B cell (primary cell): Measurements from ENCODE around the gene MGAT4C. TPM values are rescaled to one million over a fixed set of nuclear protein-coding genes. Genes with fewer than 3 reads are reported as not detected.

Experiments used
- ATAC-seq: fragments of 200-7000 bp; cut with Tn5 transposase; one replicate; pipeline ENCODE4 v1.10.0; 2021; ENCODE audit warnings: low read depth, mild to moderate bottlenecking, moderate number of reproducible peaks, moderate library complexity
- CTCF ChIA-PET: fragments of 350-600 bp; sonication (Branson Sonifier 250); formaldehyde crosslinking; loops from one replicate; lab custom pipeline; 2021; ENCODE audit warnings: antibody characterized with exemption, inconsistent platforms; lab: Charles Lee
- POLR2A ChIA-PET: fragments of 350-600 bp; sonication (Branson Sonifier 250); formaldehyde crosslinking; loops from one replicate; lab custom pipeline; 2021; ENCODE audit warnings: antibody characterized with exemption; lab: Charles Lee
- DNase-seq: peaks from one replicate; pipeline ENCODE4 v3.0.0; 2013
- H2AFZ ChIP-seq: 2 replicates; pipeline ENCODE4 v1.6.1; 2012; ENCODE audit warnings: mild to moderate bottlenecking, low read depth, low read length; ENCODE audit not compliant: insufficient read depth, poor library complexity, severe bottlenecking
- H3K27ac ChIP-seq, 2 donors: 1 replicate in 1 of 2; 2 replicates in 1 of 2; pipeline ENCODE4 v1.5.1; 2012 to 2013; ENCODE audit warnings: low read length in 2 of 2, mild to moderate bottlenecking in 2 of 2, moderate library complexity in 1 of 2
- H3K27me3 ChIP-seq, 4 experiments: fragments of 200-600 bp in 1 of 4; sonication (generic) in 1 of 4; replicated peaks in 1 of 4; 1 replicate in 2 of 4; 2 replicates in 2 of 4; pipeline versions ENCODE4 v1.6.1 to v1.7.0; 2013 to 2016; ENCODE audit warnings: low read length in 3 of 4, mild to moderate bottlenecking in 2 of 4, mixed read lengths in 1 of 4, moderate library complexity in 1 of 4; ENCODE audit not compliant: insufficient read depth in 4 of 4, control insufficient read depth in 3 of 4; ENCODE audit errors: control extremely low read depth in 1 of 4
- H3K36me3 ChIP-seq, 2 experiments: replicated peaks in 1 of 2; 1 replicate in 1 of 2; 2 replicates in 1 of 2; pipeline versions ENCODE4 v1.6.1 to v1.7.1; 2013; ENCODE audit warnings: low read length in 1 of 2; ENCODE audit not compliant: insufficient read depth in 2 of 2, control insufficient read depth in 1 of 2; ENCODE audit errors: control extremely low read depth in 1 of 2, extremely low read depth in 1 of 2
- H3K4me1 ChIP-seq, 2 donors: fragments of 200-600 bp in 1 of 2; sonication (generic) in 1 of 2; 1 replicate in 1 of 2; 2 replicates in 1 of 2; pipeline versions ENCODE4 v1.5.1 to v1.6.1; 2013 to 2017; ENCODE audit warnings: low read length in 2 of 2; ENCODE audit not compliant: control insufficient read depth in 2 of 2, insufficient read depth in 2 of 2
- H3K4me2 ChIP-seq: replicated peaks from 2 replicates; pipeline ENCODE3; 2012; ENCODE audit warnings: mild to moderate bottlenecking, low read depth, low read length; ENCODE audit not compliant: poor library complexity, severe bottlenecking
- H3K4me3 ChIP-seq, 5 experiments: fragments of 200-600 bp in 1 of 5; sonication (generic) in 1 of 5; 1 replicate in 3 of 5; 2 replicates in 2 of 5; pipeline versions ENCODE4 v1.5.1 to v1.7.0; 2011 to 2016; ENCODE audit warnings: low read length in 4 of 5, mild to moderate bottlenecking in 4 of 5, low read depth in 2 of 5, control low read depth in 1 of 5, moderate library complexity in 1 of 5; ENCODE audit not compliant: insufficient read depth in 1 of 5; ENCODE audit errors: control extremely low read depth in 1 of 5, extremely low read depth in 1 of 5
- H3K79me2 ChIP-seq: fragments of 200-600 bp; sonication (generic); one replicate; pipeline ENCODE4 v1.6.0; 2016; ENCODE audit warnings: low read length; ENCODE audit not compliant: control insufficient read depth, insufficient read depth
- H3K9ac ChIP-seq: fragments of 200-600 bp; sonication (generic); 2 replicates; pipeline ENCODE4 v1.6.1; 2017; ENCODE audit warnings: mild to moderate bottlenecking, low read length, moderate library complexity
- H3K9me3 ChIP-seq, 3 donors: one replicate each; pipeline versions ENCODE4 v1.6.1 to v1.7.1; 2013; ENCODE audit warnings: low read length in 2 of 3; ENCODE audit not compliant: control insufficient read depth in 2 of 3, insufficient read depth in 1 of 3; ENCODE audit errors: control extremely low read depth in 1 of 3
- H4K20me1 ChIP-seq: 2 replicates; pipeline ENCODE4 v1.6.0; 2012; ENCODE audit warnings: mild to moderate bottlenecking, low read length; ENCODE audit not compliant: insufficient read depth, control insufficient read depth, poor library complexity, severe bottlenecking
- H3K27ac Mint-ChIP-seq: one replicate; pipeline ENCODE4 v1.8.0; 2021; ENCODE audit warnings: mixed read lengths
- H3K27me3 Mint-ChIP-seq: one replicate; pipeline ENCODE4 v1.8.0; 2021; ENCODE audit warnings: mixed read lengths
- H3K4me1 Mint-ChIP-seq: one replicate; pipeline ENCODE4 v1.8.0; 2021; ENCODE audit warnings: mixed read lengths
- H3K4me3 Mint-ChIP-seq: one replicate; pipeline ENCODE4 v1.8.0; 2021; ENCODE audit warnings: mixed read lengths
- H3K9me3 Mint-ChIP-seq: one replicate; pipeline ENCODE4 v1.8.0; 2022; ENCODE audit warnings: mixed read lengths; ENCODE audit not compliant: insufficient read depth
- EZH2 ChIP-seq: IDR thresholded peaks from 2 replicates; pipeline ENCODE4 v1.6.1; 2012; ENCODE audit warnings: borderline replicate concordance, low read depth, mild to moderate bottlenecking, moderate library complexity, low read length; ENCODE audit not compliant: insufficient read depth, poor library complexity, severe bottlenecking
- WGBS: methylation state at CpG from one replicate; pipeline ENCODE4 v1.1.5; 2013; ENCODE audit warnings: missing lambda C conversion rate; ENCODE audit not compliant: insufficient coverage; 5-methylcytosine and 5-hydroxymethylcytosine counted together
- intact Hi-C: fragments of 100-400 bp; cut with micrococcal nuclease; formaldehyde crosslinking; loops from one replicate; pipeline ENCODE4 v1.10.0; 2022
- polyA plus RNA-seq: library from polyadenylated mRNA; depleted of rRNA; stranded (reverse); fragments of >200 nt; gene quantifications from 2 replicates; pipeline ENCODE4 v1.2.3, GENCODE V29; 2012
- total RNA-seq, 2 donors: library from RNA; stranded (reverse); fragments of 120-200 nt in 1 of 2; gene quantifications; 1 replicate in 1 of 2; 2 replicates in 1 of 2; pipeline versions ENCODE4 v1.2.3 to v1.2.4, GENCODE V29; 2013 to 2022
- TF ChIP-seq, protein P1 (sequence below): fragments of 200-600 bp; IDR thresholded peaks from one replicate; pipeline ENCODE4 v1.8.0; 2022; ENCODE audit warnings: antibody characterized with exemption, mild to moderate bottlenecking

The MGAT4C gene
- total and polyA plus RNA-seq, 2 donors (not counting 1 experiment from before 2014, with no cell fraction given) = not detected

DNA sequence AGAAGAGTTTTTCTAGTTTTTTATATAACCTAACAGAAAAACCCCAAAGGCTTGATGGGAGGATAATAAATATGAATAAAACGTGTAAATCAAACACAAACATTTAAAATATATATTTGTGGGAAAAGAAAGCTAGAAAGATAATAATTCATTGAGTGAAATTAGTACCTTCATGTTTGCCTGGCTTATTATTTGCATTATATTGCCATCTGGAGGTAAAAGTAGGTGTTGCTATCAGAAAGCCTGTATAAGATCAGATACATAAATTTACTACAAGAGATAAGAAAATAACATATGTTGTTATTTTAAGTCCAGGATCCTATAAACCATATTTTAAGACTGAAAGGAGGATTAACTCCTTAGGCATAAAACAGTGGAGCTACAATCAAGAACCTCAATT, 304.4 kb downstream of the MGAT4C start:
- ATAC-seq (no peak), DNase-seq (no peak)
- peaks cover 0 to 4% (median 0%) of the 10 kb centered on the region in 3 donors for H3K9me3 ChIP-seq
- no peaks in the 10 kb centered on the region for H3K36me3 ChIP-seq
- no CpG with 5 or more reads among the region's 1 CpG for WGBS
- ChIA-PET CTCF (no interaction called here), POLR2A (no interaction called here)
- H3K27ac ChIP-seq = no peak overlapping the region
- H2AFZ ChIP-seq = no peak overlapping the region
- H4K20me1 ChIP-seq = no peaks in the 10 kb centered on the region
- intact Hi-C loops = no loop called here
- Mint-ChIP-seq H3K27me3 (no peaks in the 10 kb centered on the region), H3K4me3 (no peak overlapping the region), H3K27ac (no peak overlapping the region), H3K4me1 (no peaks in the 10 kb centered on the region), H3K9me3 (no peaks in the 10 kb centered on the region)
- H3K4me3 ChIP-seq = no peak overlapping the region
- H3K4me2 ChIP-seq = no peak overlapping the region
- no peak overlapping the region for H3K9ac ChIP-seq
- no peaks in the 10 kb centered on the region for H3K27me3 ChIP-seq
- H3K79me2 ChIP-seq = no peaks in the 10 kb centered on the region
- no peak for TF ChIP-seq EZH2
- TF ChIP-seq, protein P1, sequence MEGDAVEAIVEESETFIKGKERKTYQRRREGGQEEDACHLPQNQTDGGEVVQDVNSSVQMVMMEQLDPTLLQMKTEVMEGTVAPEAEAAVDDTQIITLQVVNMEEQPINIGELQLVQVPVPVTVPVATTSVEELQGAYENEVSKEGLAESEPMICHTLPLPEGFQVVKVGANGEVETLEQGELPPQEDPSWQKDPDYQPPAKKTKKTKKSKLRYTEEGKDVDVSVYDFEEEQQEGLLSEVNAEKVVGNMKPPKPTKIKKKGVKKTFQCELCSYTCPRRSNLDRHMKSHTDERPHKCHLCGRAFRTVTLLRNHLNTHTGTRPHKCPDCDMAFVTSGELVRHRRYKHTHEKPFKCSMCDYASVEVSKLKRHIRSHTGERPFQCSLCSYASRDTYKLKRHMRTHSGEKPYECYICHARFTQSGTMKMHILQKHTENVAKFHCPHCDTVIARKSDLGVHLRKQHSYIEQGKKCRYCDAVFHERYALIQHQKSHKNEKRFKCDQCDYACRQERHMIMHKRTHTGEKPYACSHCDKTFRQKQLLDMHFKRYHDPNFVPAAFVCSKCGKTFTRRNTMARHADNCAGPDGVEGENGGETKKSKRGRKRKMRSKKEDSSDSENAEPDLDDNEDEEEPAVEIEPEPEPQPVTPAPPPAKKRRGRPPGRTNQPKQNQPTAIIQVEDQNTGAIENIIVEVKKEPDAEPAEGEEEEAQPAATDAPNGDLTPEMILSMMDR = peak; percentile 10
- no peaks in the 10 kb centered on the region for H3K4me1 ChIP-seq

DNA sequence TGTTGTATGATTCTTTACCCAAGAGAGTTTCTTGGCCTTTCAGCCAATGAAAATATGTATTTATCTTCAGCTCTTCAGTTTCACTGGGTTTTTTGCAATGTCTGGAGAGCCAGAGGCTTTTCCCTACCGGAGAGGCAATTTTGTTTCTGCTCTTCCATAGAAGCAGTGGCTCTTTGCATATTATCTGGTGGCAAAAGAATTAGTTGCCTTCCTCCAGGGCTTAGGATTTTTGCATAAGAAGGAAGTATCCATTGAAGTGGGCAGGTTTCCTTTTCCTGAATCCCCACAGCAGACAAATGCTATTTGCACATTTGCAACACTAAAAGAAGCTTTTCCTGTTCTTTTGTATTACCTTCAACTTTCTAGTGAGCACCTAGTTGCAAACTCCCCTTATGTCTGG, 306.9 kb downstream of the MGAT4C start:
- WGBS = no CpG with 5 or more reads among the region's 1 CpG
- H3K27ac ChIP-seq = no peak overlapping the region
- DNase-seq (no peak), ATAC-seq (no peak)
- H3K27ac Mint-ChIP-seq = no peak overlapping the region
- no peaks in the 10 kb centered on the region for H3K4me1 Mint-ChIP-seq
- ChIA-PET POLR2A (no interaction called here), CTCF (no interaction called here)
- H3K9me3 Mint-ChIP-seq = peaks cover 2% of the 10 kb centered on the region
- no peaks in the 10 kb centered on the region for H3K79me2 ChIP-seq
- peaks cover 0 to 7% (median 0%) of the 10 kb centered on the region in 3 donors for H3K9me3 ChIP-seq
- TF ChIP-seq, protein P1 = no peak
- no peak for TF ChIP-seq EZH2
- H3K4me1 ChIP-seq = no peaks in the 10 kb centered on the region
- no peak overlapping the region for H3K9ac ChIP-seq
- no peak overlapping the region for H3K4me3 ChIP-seq
- no peaks in the 10 kb centered on the region for H3K36me3 ChIP-seq
- H3K27me3 ChIP-seq = no peaks in the 10 kb centered on the region
- intact Hi-C loops = no loop called here
- H3K4me3 Mint-ChIP-seq = no peak overlapping the region
- no peak overlapping the region for H3K4me2 ChIP-seq
- no peaks in the 10 kb centered on the region for H4K20me1 ChIP-seq
- H3K27me3 Mint-ChIP-seq = no peaks in the 10 kb centered on the region
- H2AFZ ChIP-seq = no peak overlapping the region
